Smooth muscle cell (in vitro differentiated cells): Measurements from ENCODE around the gene ZNF302. TPM values are rescaled to one million over a fixed set of nuclear protein-coding genes. Genes with fewer than 3 reads are reported as not detected.

Experiments
- DNase-seq: peaks from one replicate; lab custom pipeline; 2025; ENCODE audit not compliant: unreplicated experiment; lab: John Stamatoyannopoulos, UW
- H2AFZ ChIP-seq: fragments of 200-600 bp; sonication (generic); 2 replicates; pipeline ENCODE4 v1.6.0; 2016; ENCODE audit warnings: antibody characterized with exemption, low read depth, mild to moderate bottlenecking
- H3F3A ChIP-seq: fragments of 200-600 bp; sonication (generic); 2 replicates; pipeline ENCODE4 v1.6.0; 2017; ENCODE audit warnings: antibody characterized with exemption, low read depth
- H3K27ac ChIP-seq: fragments of 200-600 bp; sonication (generic); 2 replicates; pipeline ENCODE4 v1.5.1; 2016; ENCODE audit warnings: low read depth, mild to moderate bottlenecking
- H3K27me3 ChIP-seq: fragments of 200-600 bp; sonication (generic); 2 replicates; pipeline ENCODE4 v1.6.1; 2016; ENCODE audit warnings: low read depth, mild to moderate bottlenecking
- H3K36me3 ChIP-seq: fragments of 200-600 bp; sonication (generic); 2 replicates; pipeline ENCODE4 v1.5.1; 2016; ENCODE audit warnings: low read depth
- H3K4me1 ChIP-seq: fragments of 200-600 bp; sonication (generic); 2 replicates; pipeline ENCODE4 v1.5.1; 2016; ENCODE audit warnings: low read depth
- H3K4me2 ChIP-seq: fragments of 200-600 bp; sonication (generic); 2 replicates; pipeline ENCODE4 v1.6.0; 2016; ENCODE audit warnings: mild to moderate bottlenecking
- H3K4me3 ChIP-seq: fragments of 200-600 bp; sonication (generic); 2 replicates; pipeline ENCODE4 v1.5.1; 2016; ENCODE audit warnings: mild to moderate bottlenecking
- H3K79me2 ChIP-seq: fragments of 200-600 bp; sonication (generic); 2 replicates; pipeline ENCODE4 v1.6.0; 2016; ENCODE audit warnings: low read depth, mild to moderate bottlenecking
- H3K9ac ChIP-seq: fragments of 200-600 bp; sonication (generic); 2 replicates; pipeline ENCODE4 v1.6.0; 2016; ENCODE audit warnings: low read depth
- H3K9me3 ChIP-seq: fragments of 200-600 bp; sonication (generic); replicated peaks from 2 replicates; pipeline ENCODE4 v1.5.1; 2016; ENCODE audit warnings: low read depth
- H4K20me1 ChIP-seq: fragments of 200-600 bp; sonication (generic); 2 replicates; pipeline ENCODE4 v1.6.0; 2016; ENCODE audit warnings: low read depth
- CTCF ChIP-seq: fragments of 200-600 bp; sonication (generic); IDR thresholded peaks from 2 replicates; pipeline ENCODE4 v1.5.1; 2017; ENCODE audit warnings: borderline replicate concordance, mild to moderate bottlenecking, antibody characterized with exemption; ENCODE audit not compliant: insufficient read depth, poor library complexity, severe bottlenecking
- WGBS: methylation state at CpG from one replicate; pipeline ENCODE4 v1.1.7; 2016; ENCODE audit warnings: low lambda C conversion rate; 5-methylcytosine and 5-hydroxymethylcytosine counted together
- polyA plus RNA-seq: library from polyadenylated mRNA; unstranded; fragments of >200 nt; fragmentation: Nextera tagmentation; extraction: Ambion mirVana; gene quantifications from 2 replicates; pipeline ENCODE4 v1.2.1, GENCODE V29; 2016
- total RNA-seq: library from RNA; depleted of rRNA; stranded (reverse); fragments of >200 nt; gene quantifications from 2 replicates; pipeline ENCODE4 v1.2.3, GENCODE V29; 2014

The ZNF302 gene
- total and polyA plus RNA-seq, 2 experiments from 2014 or later: 11.5 to 16.0 TPM

DNA sequence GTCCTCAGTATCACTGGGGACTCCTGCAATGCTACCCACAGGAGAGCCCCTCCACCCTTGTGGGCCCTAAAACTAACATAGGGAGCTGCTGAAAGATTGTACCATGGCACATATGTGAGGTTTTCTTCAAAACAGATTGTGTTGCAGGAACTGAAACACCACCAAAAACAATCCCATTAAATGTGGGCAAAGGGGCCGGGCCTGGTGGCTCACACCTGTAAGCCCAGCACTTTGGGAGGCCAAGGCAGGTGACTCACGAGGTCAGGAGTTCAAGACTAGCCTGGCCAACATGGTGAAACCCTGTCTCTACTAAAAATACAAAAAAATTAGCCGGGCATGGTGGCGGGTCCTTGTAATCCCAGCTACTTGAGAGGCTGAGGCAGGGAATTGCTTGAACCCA, 35.2 kb upstream of the ZNF302 start:
- H3K4me3 ChIP-seq: no peak overlapping the region
- H3K36me3 ChIP-seq: no peaks in the 10 kb centered on the region
- H2AFZ ChIP-seq: no peak overlapping the region
- TF ChIP-seq CTCF: no peak
- no peaks in the 10 kb centered on the region for H3K27me3 ChIP-seq
- WGBS: 83% methylated on average over 4 of the region's 4 CpGs
- H3F3A ChIP-seq: no peaks in the 10 kb centered on the region
- no peaks in the 10 kb centered on the region for H3K4me1 ChIP-seq
- no peak for DNase-seq
- no peak overlapping the region for H3K4me2 ChIP-seq
- no peak overlapping the region for H3K9ac ChIP-seq
- H3K79me2 ChIP-seq: no peaks in the 10 kb centered on the region
- H3K9me3 ChIP-seq: no peaks in the 10 kb centered on the region
- no peak overlapping the region for H3K27ac ChIP-seq
- H4K20me1 ChIP-seq: no peaks in the 10 kb centered on the region

DNA sequence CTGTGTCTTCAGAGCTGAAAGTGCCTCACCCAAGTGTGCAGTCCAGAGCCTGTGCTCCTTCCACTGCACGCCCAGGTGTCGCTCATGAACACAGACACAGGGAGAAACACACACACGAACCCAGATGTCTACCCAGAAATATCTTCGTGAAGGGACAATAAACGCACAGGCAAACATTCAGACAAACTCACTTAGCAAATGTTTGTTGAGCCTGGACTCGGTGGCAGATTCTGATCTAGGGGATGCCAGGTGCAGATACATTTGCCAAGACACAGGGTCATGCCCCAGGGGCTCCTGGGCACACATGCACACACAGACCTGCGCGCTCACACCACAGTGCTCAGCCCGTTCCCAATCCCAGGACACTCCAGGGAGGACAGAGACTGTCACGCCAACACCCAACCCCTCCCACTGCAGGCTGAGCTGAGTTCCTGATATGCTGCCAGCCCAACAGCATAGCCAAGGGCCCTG, 32.5 kb upstream of the ZNF302 start:
- TF ChIP-seq CTCF: no peak
- Histone ChIP-seq H3K4me2 (no peak overlapping the region), H3K27me3 (no peaks in the 10 kb centered on the region), H3F3A (no peaks in the 10 kb centered on the region), H3K27ac (no peak overlapping the region), H3K4me1 (no peaks in the 10 kb centered on the region), H2AFZ (no peak overlapping the region), H3K79me2 (no peaks in the 10 kb centered on the region), H3K4me3 (no peak overlapping the region), H3K9me3 (no peaks in the 10 kb centered on the region), H3K9ac (no peak overlapping the region), H3K36me3 (no peaks in the 10 kb centered on the region), H4K20me1 (no peaks in the 10 kb centered on the region)
- 87% methylated on average over 10 of the region's 10 CpGs for WGBS
- DNase-seq: no peak

- Histone ChIP-seq H3K4me2 (no peak overlapping the region), H3K36me3 (no peaks in the 10 kb centered on the region), H3K9me3 (no peaks in the 10 kb centered on the region), H4K20me1 (no peaks in the 10 kb centered on the region), H2AFZ (no peak overlapping the region), H3K4me3 (no peak overlapping the region), H3K4me1 (no peaks in the 10 kb centered on the region), H3F3A (no peaks in the 10 kb centered on the region), H3K79me2 (no peaks in the 10 kb centered on the region), H3K9ac (no peak overlapping the region), H3K27ac (no peak overlapping the region), H3K27me3 (no peaks in the 10 kb centered on the region)
- 59% methylated on average over 5 of the region's 5 CpGs for WGBS
- no peak for TF ChIP-seq CTCF
- no peak for DNase-seq
Measured at GRCh38 chr19:34645551-34645950, 31.9 kb upstream of the ZNF302 start.

DNA sequence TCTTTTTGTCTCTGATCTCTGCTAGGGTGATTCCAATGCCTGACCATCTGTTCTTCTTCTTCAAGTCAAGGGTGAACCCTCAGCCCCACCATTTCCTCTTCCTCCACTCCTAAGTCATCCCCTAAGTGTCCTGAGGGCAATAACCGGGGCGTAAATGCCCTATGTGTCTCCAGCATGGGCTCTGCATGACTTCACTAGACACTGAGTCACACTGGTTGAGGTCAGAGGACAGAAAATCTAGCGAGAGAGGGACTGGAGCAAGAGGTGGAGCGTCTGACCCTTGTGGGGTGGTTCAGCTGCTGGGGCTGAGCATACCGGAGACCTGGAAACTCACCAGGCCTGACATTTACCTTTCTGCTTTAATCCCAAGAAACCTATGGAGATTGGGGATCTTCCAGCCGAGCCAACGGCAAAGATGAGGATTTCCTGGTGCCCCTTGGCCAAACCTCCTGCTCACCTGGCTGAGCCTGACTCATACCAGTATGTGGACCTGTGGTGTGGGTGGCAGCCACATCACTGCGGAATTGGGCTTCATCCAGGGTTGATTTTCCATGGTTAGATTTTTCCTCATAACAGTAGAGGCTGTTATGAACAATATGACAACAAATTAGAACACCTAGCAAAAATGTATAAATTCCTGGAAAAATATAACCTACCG, 27.5 kb upstream of the ZNF302 start:
- no peak overlapping the region for H2AFZ ChIP-seq
- WGBS: 84% methylated on average over 9 of the region's 9 CpGs
- no peaks in the 10 kb centered on the region for H3K27me3 ChIP-seq
- H3K79me2 ChIP-seq: no peaks in the 10 kb centered on the region
- H3K36me3 ChIP-seq: no peaks in the 10 kb centered on the region
- no peaks in the 10 kb centered on the region for H3K9me3 ChIP-seq
- no peak for DNase-seq
- no peaks in the 10 kb centered on the region for H4K20me1 ChIP-seq
- H3K9ac ChIP-seq: no peak overlapping the region
- no peak overlapping the region for H3K27ac ChIP-seq
- no peak overlapping the region for H3K4me3 ChIP-seq
- H3K4me1 ChIP-seq: no peaks in the 10 kb centered on the region
- H3K4me2 ChIP-seq: no peak overlapping the region
- no peak for TF ChIP-seq CTCF
- H3F3A ChIP-seq: no peaks in the 10 kb centered on the region
